HCT116 (cell line): ENCODE measurements around the gene CGB1. TPM values are rescaled to one million over a fixed set of nuclear protein-coding genes. Genes with fewer than 3 reads are reported as not detected.

Source experiments
- ATAC-seq: fragments of 200-7000 bp; cut with Tn5 transposase; 2 replicates; pipeline ENCODE4 v1.9.1; 2020; ENCODE audit warnings: mild to moderate bottlenecking, moderate library complexity
- BruUV-seq: library from RNA; stranded (reverse); fragments of 400-500 nt; replicated peaks from 2 replicates; lab custom pipeline; 2021; lab: Mats Ljungman, UMichigan
- CTCF ChIA-PET: fragments of 300-600 bp; sonication (Branson Sonifier 250); formaldehyde crosslinking; loops from one replicate; lab custom pipeline; 2021; ENCODE audit warnings: antibody characterized with exemption; lab: Charles Lee
- POLR2A ChIA-PET: fragments of 300-600, 350-600 bp; sonication (Branson Sonifier 250); formaldehyde crosslinking; loops from one replicate; lab custom pipeline; 2021; ENCODE audit warnings: antibody characterized with exemption; lab: Charles Lee
- RAD21 ChIA-PET, 2 experiments: fragments of 300-600 bp; sonication (Branson Sonifier 250); formaldehyde crosslinking; loops; one replicate each; lab custom pipeline; 2023; ENCODE audit warnings: low total read pairs in 2 of 2; ENCODE audit not compliant: uncharacterized antibody in 2 of 2, unreplicated experiment in 2 of 2, low non-redundant PET in 1 of 2; lab: Charles Lee
- DNase-seq: peaks from one replicate; pipeline ENCODE4 v3.0.0-alpha.2; 2010; ENCODE audit warnings: low read depth, low spot score
- H2AFZ ChIP-seq: fragments of 200-600 bp; shearing (Covaris generic), sonication (generic); 2 replicates; pipeline ENCODE4 v1.6.1; 2017; ENCODE audit warnings: low read depth, mixed run types, mixed read lengths, antibody characterized with exemption, low read length; ENCODE audit not compliant: poor library complexity, severe bottlenecking
- H3K27ac ChIP-seq: 2 replicates; pipeline ENCODE4 v1.5.1; 2012; ENCODE audit warnings: low read depth, low read length
- H3K27me3 ChIP-seq: fragments of 200-600 bp; sonication (generic); 2 replicates; pipeline ENCODE4 v1.6.1; 2016; ENCODE audit warnings: mixed run types, low read length, mixed read lengths; ENCODE audit not compliant: insufficient read depth
- H3K36me3 ChIP-seq, 2 experiments: fragments of 200-500 bp in 1 of 2; fragments of 200-600 bp in 1 of 2; sonication (Bioruptor generic) in 1 of 2; sonication (generic) in 1 of 2; 2 replicates each; pipeline versions ENCODE4 v1.5.1 to v1.6.1; 2014 to 2016; ENCODE audit warnings: low read length in 2 of 2, inconsistent platforms in 1 of 2, mixed read lengths in 1 of 2, mixed run types in 1 of 2; ENCODE audit not compliant: insufficient read depth in 2 of 2, control insufficient read depth in 1 of 2
- H3K4me1 ChIP-seq, 2 experiments: fragments of 200-600 bp in 1 of 2; sonication (generic) in 1 of 2; 2 replicates each; pipeline versions ENCODE4 v1.5.1 to v1.6.1; 2012 to 2017; ENCODE audit warnings: low read length in 2 of 2, inconsistent platforms in 1 of 2, mild to moderate bottlenecking in 1 of 2, mixed read lengths in 1 of 2, mixed run types in 1 of 2, moderate library complexity in 1 of 2; ENCODE audit not compliant: insufficient read depth in 2 of 2, control insufficient read depth in 1 of 2
- H3K4me2 ChIP-seq: fragments of 200-600 bp; sonication (generic); 2 replicates; pipeline ENCODE4 v1.6.1; 2017; ENCODE audit warnings: mixed run types, low read length, mixed read lengths
- H3K4me3 ChIP-seq, 2 experiments: fragments of 200-600 bp in 1 of 2; sonication (generic) in 1 of 2; replicated peaks in 1 of 2; 2 replicates each; pipeline ENCODE4 v1.5.1; 2011 to 2016; ENCODE audit warnings: low read length in 2 of 2, control low read depth in 1 of 2, low read depth in 1 of 2, mild to moderate bottlenecking in 1 of 2, mixed read lengths in 1 of 2, mixed run types in 1 of 2
- H3K79me2 ChIP-seq: fragments of 200-600 bp; sonication (generic); 2 replicates; pipeline ENCODE4 v1.6.1; 2017; ENCODE audit warnings: mild to moderate bottlenecking, mixed run types, low read length, moderate library complexity, mixed read lengths; ENCODE audit not compliant: insufficient read depth
- H3K9ac ChIP-seq: fragments of 200-600 bp; sonication (generic); 2 replicates; pipeline ENCODE4 v1.6.1; 2016; ENCODE audit warnings: low read length, mixed read lengths
- H3K9me2 ChIP-seq: fragments of 200-600 bp; sonication (generic), shearing (Covaris generic); 2 replicates; pipeline ENCODE4 v1.6.1; 2017; ENCODE audit warnings: mixed run types, mild to moderate bottlenecking, moderate library complexity; ENCODE audit not compliant: insufficient read depth
- H3K9me3 ChIP-seq, 2 experiments: fragments of 200-500 bp in 1 of 2; fragments of 200-600 bp in 1 of 2; sonication (Bioruptor generic) in 1 of 2; sonication (generic) in 1 of 2; 2 replicates each; pipeline ENCODE4 v1.6.1; 2014 to 2017; ENCODE audit warnings: low read length in 2 of 2, mixed read lengths in 2 of 2, inconsistent platforms in 1 of 2, low read depth in 1 of 2, mild to moderate bottlenecking in 1 of 2, mixed run types in 1 of 2, moderate library complexity in 1 of 2; ENCODE audit not compliant: control insufficient read depth in 1 of 2, insufficient read depth in 1 of 2
- H4K20me1 ChIP-seq: fragments of 200-600 bp; sonication (generic), shearing (Covaris generic); 2 replicates; pipeline ENCODE4 v1.6.1; 2017; ENCODE audit warnings: mixed run types, mild to moderate bottlenecking, moderate library complexity; ENCODE audit not compliant: insufficient read depth
- CEBPB ChIP-seq: IDR thresholded peaks from 2 replicates; pipeline ENCODE4 v1.6.1; 2012; ENCODE audit warnings: low read depth
- EGR1 ChIP-seq: IDR thresholded peaks from 2 replicates; pipeline ENCODE4 v1.6.1; 2012; ENCODE audit warnings: low read depth
- ELF1 ChIP-seq: IDR thresholded peaks from 2 replicates; pipeline ENCODE4 v1.6.1; 2012; ENCODE audit warnings: low read depth, borderline replicate concordance
- FOSL1 ChIP-seq: IDR thresholded peaks from 2 replicates; pipeline ENCODE4 v1.6.1; 2012; ENCODE audit warnings: low read depth
- RAD21 ChIP-seq: IDR thresholded peaks from 2 replicates; pipeline ENCODE4 v1.6.1; 2012; ENCODE audit warnings: low read depth, mild to moderate bottlenecking
- SRF ChIP-seq: IDR thresholded peaks from 2 replicates; pipeline ENCODE4 v1.6.1; 2012; ENCODE audit warnings: low read depth
- ZNF274 ChIP-seq: fragments of 200-500 bp; sonication (Bioruptor generic); IDR thresholded peaks from 2 replicates; pipeline ENCODE4 v1.6.1; 2014; ENCODE audit warnings: mild to moderate bottlenecking, low read depth, low read length, inconsistent platforms
- intact Hi-C: fragments of 100-400 bp; cut with micrococcal nuclease; formaldehyde crosslinking; loops from 2 replicates; pipeline ENCODE4 v1.10.0; 2022
- total RNA-seq: library from RNA; stranded (reverse); gene quantifications from one replicate; pipeline ENCODE4 v1.2.1, GENCODE V29; 2021; ENCODE audit not compliant: unreplicated experiment
- TF ChIP-seq, protein P1 (sequence below): IDR thresholded peaks from 2 replicates; pipeline ENCODE4 v1.6.1; 2012; ENCODE audit warnings: low read depth
- TF ChIP-seq, protein P2 (sequence below): IDR thresholded peaks from 2 replicates; pipeline ENCODE4 v1.6.1; 2011; ENCODE audit warnings: mild to moderate bottlenecking, low read length, moderate library complexity; ENCODE audit not compliant: insufficient replicate concordance; ENCODE audit errors: extremely low read depth
- TF ChIP-seq, protein P3 (sequence below): IDR thresholded peaks from 2 replicates; pipeline ENCODE4 v1.6.1; 2012
- TF ChIP-seq, protein P4 (sequence below), 3 experiments: fragments of 200-600 bp in 1 of 3; sonication (generic) in 1 of 3; IDR thresholded peaks in 2 of 3; conservative IDR thresholded peaks in 1 of 3; 2 replicates each; pipeline ENCODE4 v1.5.1; 2012 to 2017; ENCODE audit warnings: low read depth in 2 of 3, low read length in 2 of 3, antibody characterized with exemption in 1 of 3, borderline replicate concordance in 1 of 3, control low read depth in 1 of 3, mild to moderate bottlenecking in 1 of 3, mixed read lengths in 1 of 3, mixed run types in 1 of 3, moderate library complexity in 1 of 3; ENCODE audit not compliant: insufficient read depth in 1 of 3

Gene CGB1
- total RNA-seq, 1 experiment from 2014 or later, result 0.76 TPM

DNA sequence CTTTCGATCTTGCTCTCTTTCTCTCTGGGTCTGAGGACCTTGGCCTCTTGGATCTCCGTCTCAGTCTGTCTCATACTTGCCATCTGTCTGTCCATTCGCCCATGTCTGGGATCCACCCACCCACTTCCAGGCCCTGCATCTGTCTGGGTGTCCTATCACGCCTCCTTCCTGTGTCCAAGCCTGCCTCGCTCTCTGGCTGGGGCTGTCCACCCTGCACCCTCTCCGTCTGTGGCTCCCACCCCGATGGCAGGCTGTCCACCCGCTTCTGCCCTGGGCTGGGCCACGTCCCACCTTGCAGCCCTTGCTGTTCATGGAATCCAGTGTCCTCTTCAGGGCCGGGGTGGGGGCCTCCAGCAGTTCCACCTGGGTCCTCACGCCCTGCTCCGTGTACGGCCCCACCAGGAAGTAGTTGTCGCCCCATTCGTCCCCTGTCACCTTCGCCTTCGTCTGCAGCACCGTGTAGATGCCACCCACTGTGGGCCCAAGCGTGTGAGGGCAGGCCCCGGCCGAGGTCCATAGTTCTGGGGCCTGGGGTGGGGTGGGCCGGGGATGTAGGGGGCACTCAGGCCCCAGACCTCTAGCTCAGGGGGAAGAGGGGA, 45.6 kb downstream of the CGB1 start:
- BruUV-seq, result no TSS peak
- peaks cover 11 to 19% of the 10 kb centered on the region in 2 experiments for H3K4me1 ChIP-seq
- TF ChIP-seq, protein P1, sequence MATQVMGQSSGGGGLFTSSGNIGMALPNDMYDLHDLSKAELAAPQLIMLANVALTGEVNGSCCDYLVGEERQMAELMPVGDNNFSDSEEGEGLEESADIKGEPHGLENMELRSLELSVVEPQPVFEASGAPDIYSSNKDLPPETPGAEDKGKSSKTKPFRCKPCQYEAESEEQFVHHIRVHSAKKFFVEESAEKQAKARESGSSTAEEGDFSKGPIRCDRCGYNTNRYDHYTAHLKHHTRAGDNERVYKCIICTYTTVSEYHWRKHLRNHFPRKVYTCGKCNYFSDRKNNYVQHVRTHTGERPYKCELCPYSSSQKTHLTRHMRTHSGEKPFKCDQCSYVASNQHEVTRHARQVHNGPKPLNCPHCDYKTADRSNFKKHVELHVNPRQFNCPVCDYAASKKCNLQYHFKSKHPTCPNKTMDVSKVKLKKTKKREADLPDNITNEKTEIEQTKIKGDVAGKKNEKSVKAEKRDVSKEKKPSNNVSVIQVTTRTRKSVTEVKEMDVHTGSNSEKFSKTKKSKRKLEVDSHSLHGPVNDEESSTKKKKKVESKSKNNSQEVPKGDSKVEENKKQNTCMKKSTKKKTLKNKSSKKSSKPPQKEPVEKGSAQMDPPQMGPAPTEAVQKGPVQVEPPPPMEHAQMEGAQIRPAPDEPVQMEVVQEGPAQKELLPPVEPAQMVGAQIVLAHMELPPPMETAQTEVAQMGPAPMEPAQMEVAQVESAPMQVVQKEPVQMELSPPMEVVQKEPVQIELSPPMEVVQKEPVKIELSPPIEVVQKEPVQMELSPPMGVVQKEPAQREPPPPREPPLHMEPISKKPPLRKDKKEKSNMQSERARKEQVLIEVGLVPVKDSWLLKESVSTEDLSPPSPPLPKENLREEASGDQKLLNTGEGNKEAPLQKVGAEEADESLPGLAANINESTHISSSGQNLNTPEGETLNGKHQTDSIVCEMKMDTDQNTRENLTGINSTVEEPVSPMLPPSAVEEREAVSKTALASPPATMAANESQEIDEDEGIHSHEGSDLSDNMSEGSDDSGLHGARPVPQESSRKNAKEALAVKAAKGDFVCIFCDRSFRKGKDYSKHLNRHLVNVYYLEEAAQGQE, result no peak
- TF ChIP-seq CEBPB, result no peak
- no peak for TF ChIP-seq FOSL1
- TF ChIP-seq, protein P2, sequence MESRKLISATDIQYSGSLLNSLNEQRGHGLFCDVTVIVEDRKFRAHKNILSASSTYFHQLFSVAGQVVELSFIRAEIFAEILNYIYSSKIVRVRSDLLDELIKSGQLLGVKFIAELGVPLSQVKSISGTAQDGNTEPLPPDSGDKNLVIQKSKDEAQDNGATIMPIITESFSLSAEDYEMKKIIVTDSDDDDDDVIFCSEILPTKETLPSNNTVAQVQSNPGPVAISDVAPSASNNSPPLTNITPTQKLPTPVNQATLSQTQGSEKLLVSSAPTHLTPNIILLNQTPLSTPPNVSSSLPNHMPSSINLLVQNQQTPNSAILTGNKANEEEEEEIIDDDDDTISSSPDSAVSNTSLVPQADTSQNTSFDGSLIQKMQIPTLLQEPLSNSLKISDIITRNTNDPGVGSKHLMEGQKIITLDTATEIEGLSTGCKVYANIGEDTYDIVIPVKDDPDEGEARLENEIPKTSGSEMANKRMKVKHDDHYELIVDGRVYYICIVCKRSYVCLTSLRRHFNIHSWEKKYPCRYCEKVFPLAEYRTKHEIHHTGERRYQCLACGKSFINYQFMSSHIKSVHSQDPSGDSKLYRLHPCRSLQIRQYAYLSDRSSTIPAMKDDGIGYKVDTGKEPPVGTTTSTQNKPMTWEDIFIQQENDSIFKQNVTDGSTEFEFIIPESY, result no peak
- no peak for TF ChIP-seq ZNF274
- TF ChIP-seq SRF, result no peak
- TF ChIP-seq, protein P3, sequence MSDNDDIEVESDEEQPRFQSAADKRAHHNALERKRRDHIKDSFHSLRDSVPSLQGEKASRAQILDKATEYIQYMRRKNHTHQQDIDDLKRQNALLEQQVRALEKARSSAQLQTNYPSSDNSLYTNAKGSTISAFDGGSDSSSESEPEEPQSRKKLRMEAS, result no peak
- TF ChIP-seq ELF1, result no peak
- TF ChIP-seq, protein P4, sequence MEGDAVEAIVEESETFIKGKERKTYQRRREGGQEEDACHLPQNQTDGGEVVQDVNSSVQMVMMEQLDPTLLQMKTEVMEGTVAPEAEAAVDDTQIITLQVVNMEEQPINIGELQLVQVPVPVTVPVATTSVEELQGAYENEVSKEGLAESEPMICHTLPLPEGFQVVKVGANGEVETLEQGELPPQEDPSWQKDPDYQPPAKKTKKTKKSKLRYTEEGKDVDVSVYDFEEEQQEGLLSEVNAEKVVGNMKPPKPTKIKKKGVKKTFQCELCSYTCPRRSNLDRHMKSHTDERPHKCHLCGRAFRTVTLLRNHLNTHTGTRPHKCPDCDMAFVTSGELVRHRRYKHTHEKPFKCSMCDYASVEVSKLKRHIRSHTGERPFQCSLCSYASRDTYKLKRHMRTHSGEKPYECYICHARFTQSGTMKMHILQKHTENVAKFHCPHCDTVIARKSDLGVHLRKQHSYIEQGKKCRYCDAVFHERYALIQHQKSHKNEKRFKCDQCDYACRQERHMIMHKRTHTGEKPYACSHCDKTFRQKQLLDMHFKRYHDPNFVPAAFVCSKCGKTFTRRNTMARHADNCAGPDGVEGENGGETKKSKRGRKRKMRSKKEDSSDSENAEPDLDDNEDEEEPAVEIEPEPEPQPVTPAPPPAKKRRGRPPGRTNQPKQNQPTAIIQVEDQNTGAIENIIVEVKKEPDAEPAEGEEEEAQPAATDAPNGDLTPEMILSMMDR (IDR thresholded peaks at IDR 0.05 in 2 of 3, conservative IDR thresholded peaks at IDR 0.05 in 1 of 3; ENCODE audit: borderline replicate concordance in 1 of 3, insufficient read depth in 1 of 3, low read depth in 2 of 3, low read length in 2 of 3), result no peak
- no peak for TF ChIP-seq EGR1
- no peak for TF ChIP-seq RAD21
- H3K9ac ChIP-seq, result no peak overlapping the region
- H2AFZ ChIP-seq, result no peak overlapping the region
- peaks cover 50% of the 10 kb centered on the region for H3K79me2 ChIP-seq
- H3K27ac ChIP-seq, result peak overlapping the region; percentile 15; the same call in 1 of the 2 replicates
- H3K9me2 ChIP-seq, result no peaks in the 10 kb centered on the region
- ATAC-seq (no peak), DNase-seq (no peak)
- CTCF ChIA-PET, result interaction anchor here (1.4 kb wide), 1 partner anchor 20 kb away, joined by 6 read pairs; no protein-coding TSS in a partner anchor
- H4K20me1 ChIP-seq, result no peaks in the 10 kb centered on the region
- H3K9me3 ChIP-seq, result no peaks in the 10 kb centered on the region
- RAD21 ChIA-PET, result no interaction called here
- no peaks in the 10 kb centered on the region for H3K27me3 ChIP-seq
- peak overlapping the region; percentile 92; the same call in 1 of the 2 replicates for H3K4me2 ChIP-seq
- intact Hi-C loops, result no loop called here
- POLR2A ChIA-PET, result no interaction called here
- H3K36me3 ChIP-seq, result peaks cover 8% of the 10 kb centered on the region in 2 experiments; a peak in 2 of 4 replicates
- H3K4me3 ChIP-seq, result no peak overlapping the region
